Measurements from ENCODE around the gene GRK2.
"Not testable (repeated sequence)": the region's sequence is repeated elsewhere in the genome, so short reads cannot be mapped to it uniquely, and the experiment has no call there.

GRK2 gene

GRCh38 chr11:67316882-67317204 is 50.6 kb downstream of the GRK2 start:
- no peak for DNase-seq

- DNase-seq = peak; percentile 88 to 93
Measured at GRCh38 chr11:67317205-67317887, 51.1 kb downstream of the GRK2 start.

- no peak for DNase-seq
Measured at GRCh38 chr11:67317888-67318555, 51.7 kb downstream of the GRK2 start.

GRCh38 chr11:67318876-67319275 is 52.6 kb downstream of the GRK2 start:
- DNase-seq = not testable (repeated sequence)

- no peak for DNase-seq
Measured at GRCh38 chr11:67320011-67320410, 53.7 kb downstream of the GRK2 start.

GRCh38 chr11:67320691-67321090 is 54.4 kb downstream of the GRK2 start:
- DNase-seq = no peak

- DNase-seq = no peak
Measured at GRCh38 chr11:67321313-67321871, 55.1 kb downstream of the GRK2 start.

GRCh38 chr11:67322049-67322448 is 55.8 kb downstream of the GRK2 start:
- no peak for DNase-seq

GRCh38 chr11:67323526-67323925 is 57.3 kb downstream of the GRK2 start:
- no peak for DNase-seq

- no peak for DNase-seq
Measured at GRCh38 chr11:67332081-67332691, 65.9 kb downstream of the GRK2 start.
